OCI-M1 (cell line): ENCODE results near the gene ANKRD29.
"Not testable (repeated sequence)": the region's sequence is repeated elsewhere in the genome, so short reads cannot be mapped to it uniquely, and the experiment has no call there.

Experiments
- DNase-seq: peaks from one replicate; lab custom pipeline; 2025; lab: John Stamatoyannopoulos, UW

The ANKRD29 gene

GRCh38 chr18:23616258-23616657 is 46.5 kb downstream of the ANKRD29 start:
- no peak for DNase-seq

GRCh38 chr18:23614891-23615290 is 47.8 kb downstream of the ANKRD29 start:
- DNase-seq = no peak

- DNase-seq = no peak
Observed at GRCh38 chr18:23614413-23614812, 48.3 kb downstream of the ANKRD29 start.

DNA sequence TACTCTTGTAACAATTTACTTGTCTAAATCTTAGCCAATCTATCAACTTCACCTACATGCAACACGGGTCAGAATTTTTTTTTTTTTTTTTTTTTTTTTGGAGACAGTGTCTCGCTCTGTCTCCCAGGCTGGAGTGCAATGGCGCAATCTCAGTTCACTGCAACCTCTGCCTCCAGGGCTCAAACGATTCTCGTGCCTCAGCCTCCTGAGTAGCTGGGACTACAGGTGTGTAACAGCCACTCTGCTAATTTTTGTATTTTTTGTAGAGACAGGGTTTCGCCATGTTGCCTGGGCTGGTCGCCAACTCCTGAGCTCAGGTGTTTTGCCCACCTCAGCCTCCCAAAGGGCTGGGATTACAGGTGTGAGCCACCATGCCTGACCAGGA is 49.6 kb downstream of the ANKRD29 start:
- DNase-seq = not testable (repeated sequence)

DNA sequence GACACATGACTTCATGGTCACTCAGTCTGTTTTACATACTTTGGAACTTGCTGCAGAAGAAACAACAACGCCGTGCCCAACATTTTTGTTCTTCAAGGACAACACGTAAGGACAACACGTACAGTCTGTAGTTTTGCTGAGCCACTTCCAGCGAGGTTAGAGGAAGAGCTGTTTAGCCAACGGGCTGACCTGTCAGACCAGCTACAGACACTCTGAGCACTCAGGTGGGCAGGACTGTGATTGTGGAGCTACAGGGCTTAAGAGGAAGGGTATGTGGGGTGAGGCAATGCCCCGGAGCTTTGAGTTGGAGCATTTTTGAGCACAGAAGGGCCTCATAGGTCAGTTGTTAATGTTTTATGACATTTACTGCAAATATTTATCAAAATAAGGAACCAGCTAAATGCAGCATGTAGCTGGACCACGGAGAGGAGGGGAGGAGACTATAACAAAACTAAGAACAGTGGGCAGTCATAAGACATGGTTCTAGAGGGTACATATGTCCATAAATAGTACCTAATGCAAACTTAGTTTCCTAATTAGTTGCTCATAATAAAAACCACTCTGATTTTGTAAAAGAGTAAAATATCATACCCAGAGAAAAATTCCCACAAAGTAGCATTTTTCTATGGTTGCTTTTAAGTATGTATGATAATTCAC is 50.1 kb downstream of the ANKRD29 start:
- no peak for DNase-seq

GRCh38 chr18:23609390-23610023 is 53.2 kb downstream of the ANKRD29 start:
- DNase-seq = no peak

DNA sequence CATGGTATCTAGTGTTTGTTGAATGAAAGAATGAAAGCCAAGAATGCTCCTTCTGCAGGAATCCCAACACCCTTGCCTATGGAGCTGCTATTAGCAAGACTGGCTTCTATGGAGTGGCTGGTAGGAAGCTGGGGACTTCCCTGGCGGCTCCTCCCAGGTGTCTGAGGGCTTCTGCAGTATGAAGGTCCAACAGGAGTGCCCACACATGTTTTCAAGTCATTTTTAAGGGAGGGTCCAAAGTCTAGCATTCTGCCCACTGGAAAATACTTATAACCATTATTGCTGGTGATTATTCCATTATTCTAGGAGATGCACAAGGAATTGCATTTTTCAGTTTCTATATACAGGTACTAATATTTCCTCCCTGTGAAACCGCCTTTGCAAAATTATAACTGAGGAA is 54.5 kb downstream of the ANKRD29 start:
- DNase-seq = no peak

- no peak for DNase-seq
Observed at GRCh38 chr18:23605941-23606340, 56.8 kb downstream of the ANKRD29 start.

GRCh38 chr18:23599809-23600208 is 62.9 kb downstream of the ANKRD29 start:
- no peak for DNase-seq

DNA sequence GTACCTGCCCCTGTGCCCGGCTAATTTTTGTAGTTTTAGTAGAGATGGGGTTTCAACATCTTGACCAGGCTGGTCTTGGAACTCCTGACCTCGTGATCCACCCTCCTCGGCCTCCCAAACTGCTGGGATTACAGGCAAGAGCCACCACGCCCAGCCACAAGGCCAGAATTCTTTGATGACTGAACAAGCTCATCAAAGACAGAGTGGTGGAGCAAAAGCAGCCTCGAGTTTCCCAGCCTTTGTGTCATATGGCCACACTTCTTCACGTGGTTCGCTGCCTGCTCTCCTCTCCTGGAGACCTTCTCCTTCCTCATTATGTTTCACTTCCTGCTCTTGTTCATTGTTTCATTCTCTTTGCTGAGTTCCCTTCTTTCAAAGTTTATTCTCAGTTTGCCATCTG is 66.5 kb downstream of the ANKRD29 start:
- DNase-seq = no peak

GRCh38 chr18:23595591-23595990 is 67.1 kb downstream of the ANKRD29 start:
- DNase-seq = no peak

DNA sequence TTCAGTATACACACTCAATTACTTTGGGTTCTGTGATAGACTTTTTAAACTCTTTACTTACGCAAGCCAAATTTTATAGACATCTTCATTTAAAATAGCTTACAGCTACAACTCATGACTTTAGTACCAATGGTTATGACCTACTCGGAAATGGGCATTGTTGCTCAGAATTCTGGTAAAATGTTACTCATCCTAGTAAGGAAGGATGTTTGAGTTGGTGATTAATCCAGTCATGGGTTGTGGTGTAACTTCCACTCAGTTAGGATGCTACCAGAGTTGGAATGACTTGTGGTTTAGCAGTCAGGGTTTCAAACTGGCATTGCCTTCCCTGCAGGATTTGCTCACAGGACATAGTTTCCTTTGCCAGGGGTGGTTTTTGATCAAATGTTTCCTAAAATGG is 69.0 kb downstream of the ANKRD29 start:
- no peak for DNase-seq

GRCh38 chr18:23592911-23593310 is 69.8 kb downstream of the ANKRD29 start:
- no peak for DNase-seq

DNA sequence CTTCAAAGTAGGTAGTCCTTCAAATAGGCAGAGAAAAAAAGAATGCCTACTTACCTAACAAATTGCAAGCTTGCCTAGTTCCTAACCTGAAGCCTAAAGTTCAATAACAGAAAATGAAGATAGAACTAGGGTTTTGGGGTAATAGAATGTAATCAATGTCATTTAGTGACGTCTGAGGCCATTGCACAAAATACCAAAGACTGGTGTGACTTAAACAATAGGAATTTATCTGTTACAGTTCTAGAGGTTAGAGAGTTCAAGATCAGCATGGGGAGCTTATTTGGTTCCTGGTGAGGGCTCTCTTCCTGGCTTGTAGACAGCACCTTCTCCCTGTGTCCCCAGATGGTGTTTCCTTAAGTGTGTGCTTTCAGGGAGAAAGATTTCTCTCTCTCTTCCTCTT is 71.7 kb downstream of the ANKRD29 start:
- no peak for DNase-seq

GRCh38 chr18:23588836-23589560 is 73.7 kb downstream of the ANKRD29 start:
- DNase-seq = no peak

- no peak for DNase-seq
Observed at GRCh38 chr18:23587220-23587642, 75.5 kb downstream of the ANKRD29 start.

- DNase-seq = peak; percentile 96
Observed at GRCh38 chr18:23586249-23587196, 76.2 kb downstream of the ANKRD29 start, which contains the start of gene NPC1. TSS of gene NPC1 (minus strand) at chr18:23586506. CDS start at chr18:23586343, 163 bp downstream.

DNA sequence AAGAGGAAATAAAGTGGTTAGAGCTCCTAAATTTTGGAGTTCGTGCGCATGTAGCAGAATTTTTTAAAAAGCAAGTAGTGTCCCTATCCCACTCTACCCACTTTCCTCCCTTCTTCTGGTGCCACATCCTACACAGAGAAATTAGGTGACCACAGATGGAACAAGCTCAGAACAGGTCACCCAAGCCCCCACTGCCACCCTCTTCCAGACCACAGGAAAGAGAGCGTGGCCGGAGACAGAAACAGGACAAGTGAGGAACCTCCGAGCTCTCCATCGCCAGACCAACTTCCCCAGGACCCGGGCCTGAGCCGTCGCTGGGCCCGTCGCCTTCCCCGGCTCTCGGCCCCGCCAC is 76.8 kb downstream of the ANKRD29 start:
- no peak for DNase-seq

DNA sequence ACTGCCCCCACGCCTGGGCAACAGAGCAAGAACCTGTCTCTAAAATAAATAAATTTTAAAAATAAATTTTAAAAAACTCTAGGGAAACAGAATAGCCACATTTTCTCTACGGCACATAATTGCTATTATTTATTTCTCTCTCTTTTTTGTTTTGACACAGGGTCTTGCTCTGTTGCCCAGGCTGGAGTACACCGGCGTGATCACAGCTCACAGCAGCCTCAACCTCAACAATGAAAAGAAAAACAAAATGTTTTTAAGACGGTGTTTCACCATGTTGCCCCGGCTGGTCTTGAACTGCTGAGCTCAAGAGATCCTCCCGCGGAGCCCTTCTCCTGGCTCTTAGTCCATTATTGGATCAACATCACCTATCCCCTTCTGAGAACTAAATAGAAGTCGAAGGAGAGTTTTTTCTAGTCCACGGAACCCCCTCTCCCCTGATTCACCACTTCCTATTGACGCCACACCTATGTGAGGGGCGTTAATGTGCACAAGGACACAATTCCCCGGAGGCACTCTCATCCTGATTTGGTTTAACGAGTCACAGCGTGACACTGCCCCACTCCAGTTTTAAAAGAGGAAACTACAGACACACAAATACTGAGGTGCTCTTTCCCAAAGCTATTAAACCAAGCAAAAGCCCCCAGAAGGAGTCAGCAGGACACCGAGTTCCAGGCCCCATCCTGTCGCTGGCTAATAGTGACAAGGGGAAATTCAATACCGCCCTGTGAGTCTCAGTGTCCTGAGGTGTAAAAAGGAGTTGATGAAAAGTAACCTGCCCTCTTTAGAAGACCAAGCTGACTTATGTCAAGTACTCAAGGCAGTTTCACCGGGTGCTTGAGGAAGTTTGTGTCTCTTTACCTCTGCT is 77.5 kb downstream of the ANKRD29 start:
- DNase-seq = peak; percentile 70

DNA sequence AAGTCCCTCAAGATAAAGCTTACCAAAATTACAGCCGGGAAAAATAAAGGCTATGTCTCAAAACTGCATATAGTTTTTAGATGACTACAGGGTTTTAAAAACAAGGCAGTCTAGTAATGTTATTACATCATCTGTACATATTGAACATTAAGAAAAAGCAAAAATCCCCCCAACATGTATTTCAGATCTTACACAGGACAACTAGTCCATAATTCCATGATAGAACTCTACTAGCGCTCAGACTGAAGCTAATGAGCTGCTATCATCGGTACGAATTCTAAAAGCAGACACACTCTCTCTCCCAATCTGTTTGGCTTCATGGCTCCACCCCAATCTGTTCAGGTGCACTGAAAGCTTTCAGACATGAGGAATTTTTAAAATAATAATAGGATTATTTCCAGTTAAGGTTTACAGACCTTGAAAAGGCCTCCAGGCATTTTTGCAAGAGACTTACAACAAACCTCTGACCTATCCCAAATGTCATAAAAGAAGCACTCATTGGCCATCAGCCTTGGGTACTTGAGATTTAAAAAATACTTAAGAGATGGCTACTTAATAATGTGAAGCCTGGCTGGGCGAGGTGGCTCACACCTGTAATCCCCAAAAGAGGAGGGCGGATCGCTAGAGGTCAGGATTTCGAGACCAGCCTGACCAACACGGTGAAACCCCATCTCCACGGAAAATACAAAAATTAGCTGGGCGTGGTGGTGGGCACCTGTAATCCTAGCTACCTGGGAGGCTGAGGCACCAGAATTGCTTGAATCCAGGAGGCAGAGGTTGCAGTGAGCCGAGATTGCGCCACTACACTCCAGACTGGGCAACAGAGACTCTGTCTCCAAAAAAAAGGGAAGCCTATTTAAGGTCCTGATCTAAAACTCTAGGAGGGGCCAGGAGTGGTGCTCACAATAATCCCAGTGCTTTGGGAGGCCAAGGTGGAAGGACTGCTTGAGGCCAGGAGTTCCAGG is 78.4 kb downstream of the ANKRD29 start:
- no peak for DNase-seq
